H9 (cell line): Measurements from ENCODE around the gene SSBP2. TPM values are rescaled to one million over a fixed set of nuclear protein-coding genes. Genes with fewer than 3 reads are reported as not detected.

Source experiments
- DNase-seq: peaks from one replicate; pipeline ENCODE4 v3.0.0-alpha.2; 2017
- H2AFZ ChIP-seq: one replicate; pipeline ENCODE4 v1.6.1; 2013; ENCODE audit warnings: mild to moderate bottlenecking, low read length, control low read depth, moderate library complexity
- H2AK5ac ChIP-seq: 2 replicates; pipeline ENCODE4 v1.6.1; 2013; ENCODE audit warnings: low read length, control low read depth, mixed read lengths; ENCODE audit not compliant: insufficient read length
- H2BK120ac ChIP-seq: one replicate; pipeline ENCODE4 v1.6.1; 2013; ENCODE audit warnings: low read depth, mild to moderate bottlenecking, low read length, control low read depth, inconsistent platforms; ENCODE audit not compliant: poor library complexity, severe bottlenecking
- H2BK12ac ChIP-seq: 2 replicates; pipeline ENCODE4 v1.6.1; 2013; ENCODE audit warnings: low read length, control low read depth, mixed read lengths, low read depth; ENCODE audit not compliant: insufficient read length
- H2BK15ac ChIP-seq: 2 replicates; pipeline ENCODE4 v1.6.1; 2013; ENCODE audit warnings: low read depth, low read length, control low read depth
- H2BK20ac ChIP-seq: one replicate; pipeline ENCODE4 v1.6.1; 2013; ENCODE audit warnings: low read depth, mild to moderate bottlenecking, low read length, control low read depth, inconsistent platforms; ENCODE audit not compliant: poor library complexity, severe bottlenecking
- H2BK5ac ChIP-seq: 2 replicates; pipeline ENCODE4 v1.6.1; 2013; ENCODE audit warnings: low read length, control low read depth, mixed read lengths; ENCODE audit not compliant: insufficient read length
- H3K14ac ChIP-seq: 2 replicates; pipeline ENCODE4 v1.6.1; 2013; ENCODE audit warnings: low read length, control low read depth; ENCODE audit not compliant: insufficient read depth
- H3K18ac ChIP-seq: 2 replicates; pipeline ENCODE4 v1.6.1; 2013; ENCODE audit warnings: low read depth, mild to moderate bottlenecking, mixed read lengths, low read length, control low read depth; ENCODE audit not compliant: insufficient read length
- H3K23ac ChIP-seq: 2 replicates; pipeline ENCODE4 v1.6.1; 2013; ENCODE audit warnings: low read length, control low read depth, mixed read lengths, low read depth; ENCODE audit not compliant: insufficient read length
- H3K23me2 ChIP-seq: 2 replicates; pipeline ENCODE4 v1.6.1; 2013; ENCODE audit warnings: low read depth, mild to moderate bottlenecking, mixed read lengths, low read length, control low read depth; ENCODE audit not compliant: insufficient read length, poor library complexity, severe bottlenecking
- H3K27ac ChIP-seq: 2 replicates; pipeline ENCODE4 v1.5.1; 2013; ENCODE audit warnings: low read length, control low read depth, mixed read lengths, low read depth; ENCODE audit not compliant: insufficient read length
- H3K27me3 ChIP-seq: 2 replicates; pipeline ENCODE4 v1.6.1; 2013; ENCODE audit warnings: low read length, control low read depth, inconsistent platforms; ENCODE audit not compliant: insufficient read depth
- H3K4ac ChIP-seq: 2 replicates; pipeline ENCODE4 v1.6.1; 2013; ENCODE audit warnings: low read depth, mild to moderate bottlenecking, control low read depth, inconsistent platforms, low read length, moderate library complexity
- H3K4me1 ChIP-seq: 2 replicates; pipeline ENCODE4 v1.6.1; 2013; ENCODE audit warnings: low read length, control low read depth, inconsistent platforms; ENCODE audit not compliant: insufficient read depth
- H3K4me2 ChIP-seq: 2 replicates; pipeline ENCODE4 v1.6.1; 2013; ENCODE audit warnings: low read length, control low read depth, mixed read lengths; ENCODE audit not compliant: insufficient read length, insufficient read depth
- H3K56ac ChIP-seq: 2 replicates; pipeline ENCODE4 v1.6.1; 2013; ENCODE audit warnings: low read depth, mild to moderate bottlenecking, mixed read lengths, low read length, control low read depth; ENCODE audit not compliant: insufficient read length
- H3K79me1 ChIP-seq: 2 replicates; pipeline ENCODE4 v1.6.1; 2013; ENCODE audit warnings: low read depth, mild to moderate bottlenecking, moderate library complexity, low read length, control low read depth, inconsistent platforms; ENCODE audit not compliant: insufficient read depth, poor library complexity, severe bottlenecking
- H3K79me2 ChIP-seq: 2 replicates; pipeline ENCODE4 v1.6.1; 2013; ENCODE audit warnings: low read length, control low read depth, inconsistent platforms; ENCODE audit not compliant: insufficient read depth
- H3K9ac ChIP-seq: 2 replicates; pipeline ENCODE4 v1.6.1; 2013; ENCODE audit warnings: low read length, control low read depth, mixed read lengths; ENCODE audit not compliant: insufficient read length; ENCODE audit errors: extremely low read depth
- H3K9me3 ChIP-seq: one replicate; pipeline ENCODE4 v1.6.1; 2013; ENCODE audit warnings: low read depth, low read length, inconsistent platforms; ENCODE audit not compliant: control insufficient read depth
- H3T11ph ChIP-seq: one replicate; pipeline ENCODE4 v1.6.1; 2013; ENCODE audit warnings: mild to moderate bottlenecking, low read length, control low read depth, inconsistent platforms
- H4K20me1 ChIP-seq: one replicate; pipeline ENCODE4 v1.6.1; 2013; ENCODE audit not compliant: control insufficient read depth, insufficient read length, insufficient read depth
- H4K5ac ChIP-seq: 2 replicates; pipeline ENCODE4 v1.6.1; 2013; ENCODE audit warnings: low read depth, mild to moderate bottlenecking, mixed read lengths, low read length, control low read depth; ENCODE audit not compliant: insufficient read length
- H4K8ac ChIP-seq: replicated peaks from 2 replicates; pipeline ENCODE4 v1.6.1; 2013; ENCODE audit warnings: low read length, control low read depth, mixed read lengths, low read depth; ENCODE audit not compliant: insufficient read length
- H4K91ac ChIP-seq: 2 replicates; pipeline ENCODE4 v1.6.1; 2013; ENCODE audit warnings: low read depth, mild to moderate bottlenecking, moderate library complexity, mixed read lengths, low read length, control low read depth; ENCODE audit not compliant: insufficient read length
- H3K27ac Mint-ChIP-seq, 3 experiments: 2 replicates in 2 of 3; 3 replicates in 1 of 3; pipeline ENCODE4 v1.8.0; 2020 to 2021; ENCODE audit warnings: mixed read lengths in 3 of 3, mild to moderate bottlenecking in 1 of 3, moderate library complexity in 1 of 3
- H3K27me3 Mint-ChIP-seq: 2 replicates; pipeline ENCODE4 v1.8.0; 2021; ENCODE audit warnings: low read depth, mild to moderate bottlenecking, moderate library complexity, mixed read lengths
- H3K36me3 Mint-ChIP-seq, 3 experiments: 2 replicates in 2 of 3; 3 replicates in 1 of 3; pipeline ENCODE4 v1.8.0; 2020 to 2021; ENCODE audit warnings: low read depth in 3 of 3, mixed read lengths in 3 of 3; ENCODE audit not compliant: insufficient read depth in 1 of 3
- H3K4me1 Mint-ChIP-seq, 2 experiments: 2 replicates each; pipeline ENCODE4 v1.8.0; 2020; ENCODE audit warnings: mixed read lengths in 2 of 2
- H3K4me3 Mint-ChIP-seq, 2 experiments: 2 replicates in 1 of 2; 3 replicates in 1 of 2; pipeline ENCODE4 v1.8.0; 2020 to 2021; ENCODE audit warnings: mild to moderate bottlenecking in 2 of 2, mixed read lengths in 2 of 2, moderate library complexity in 1 of 2
- H3K9me3 Mint-ChIP-seq, 2 experiments: 2 replicates in 1 of 2; 3 replicates in 1 of 2; pipeline ENCODE4 v1.8.0; 2020; ENCODE audit warnings: mild to moderate bottlenecking in 2 of 2, mixed read lengths in 2 of 2, moderate library complexity in 1 of 2
- WGBS: extraction: QIAGEN DNeasy Blood & Tissue Kit; methylation state at CpG from one replicate; pipeline ENCODE4 v1.1.7; 2013; ENCODE audit warnings: missing lambda C conversion rate, low lambda C conversion rate, mixed read lengths; ENCODE audit not compliant: insufficient read length; ENCODE audit errors: extremely low coverage; 5-methylcytosine and 5-hydroxymethylcytosine counted together
- total RNA-seq: library from RNA; stranded (reverse); gene quantifications from 2 replicates; pipeline ENCODE4 v1.2.1, GENCODE V29; 2021
- TF ChIP-seq, protein P1 (sequence below): fragments of 200-600 bp; sonication (generic); conservative IDR thresholded peaks from 3 replicates; pipeline ENCODE4 v1.8.0; 2021; ENCODE audit warnings: antibody characterized with exemption, mild to moderate bottlenecking

SSBP2 gene
- total RNA-seq, 1 experiment from 2014 or later: 35.6 TPM

- no peaks in the 10 kb centered on the region for H3K79me1 ChIP-seq
- no peak for DNase-seq
- no peaks in the 10 kb centered on the region for H3K9me3 ChIP-seq
- no peak overlapping the region; the same call in 1 of the 2 replicates for H2BK15ac ChIP-seq
- H2AK5ac ChIP-seq: no peak overlapping the region
- H3T11ph ChIP-seq: no peak overlapping the region
- no peaks in the 10 kb centered on the region for H4K20me1 ChIP-seq
- H3K27me3 Mint-ChIP-seq: no peaks in the 10 kb centered on the region
- no CpG with 5 or more reads among the region's 1 CpG for WGBS
- H3K4me1 ChIP-seq: peaks cover 4% of the 10 kb centered on the region; the same call in 1 of the 2 replicates
- H3K36me3 Mint-ChIP-seq: peaks cover 2 to 5% (median 4%) of the 10 kb centered on the region in 3 experiments; a peak in 5 of 7 replicates
- no peaks in the 10 kb centered on the region for H3K79me2 ChIP-seq
- H3K23me2 ChIP-seq: no peaks in the 10 kb centered on the region
- H3K27ac Mint-ChIP-seq: no peak overlapping the region
- no peaks in the 10 kb centered on the region for H3K27me3 ChIP-seq
- H3K23ac ChIP-seq: no peak overlapping the region
- H3K9ac ChIP-seq: no peak overlapping the region
- TF ChIP-seq, protein P1, sequence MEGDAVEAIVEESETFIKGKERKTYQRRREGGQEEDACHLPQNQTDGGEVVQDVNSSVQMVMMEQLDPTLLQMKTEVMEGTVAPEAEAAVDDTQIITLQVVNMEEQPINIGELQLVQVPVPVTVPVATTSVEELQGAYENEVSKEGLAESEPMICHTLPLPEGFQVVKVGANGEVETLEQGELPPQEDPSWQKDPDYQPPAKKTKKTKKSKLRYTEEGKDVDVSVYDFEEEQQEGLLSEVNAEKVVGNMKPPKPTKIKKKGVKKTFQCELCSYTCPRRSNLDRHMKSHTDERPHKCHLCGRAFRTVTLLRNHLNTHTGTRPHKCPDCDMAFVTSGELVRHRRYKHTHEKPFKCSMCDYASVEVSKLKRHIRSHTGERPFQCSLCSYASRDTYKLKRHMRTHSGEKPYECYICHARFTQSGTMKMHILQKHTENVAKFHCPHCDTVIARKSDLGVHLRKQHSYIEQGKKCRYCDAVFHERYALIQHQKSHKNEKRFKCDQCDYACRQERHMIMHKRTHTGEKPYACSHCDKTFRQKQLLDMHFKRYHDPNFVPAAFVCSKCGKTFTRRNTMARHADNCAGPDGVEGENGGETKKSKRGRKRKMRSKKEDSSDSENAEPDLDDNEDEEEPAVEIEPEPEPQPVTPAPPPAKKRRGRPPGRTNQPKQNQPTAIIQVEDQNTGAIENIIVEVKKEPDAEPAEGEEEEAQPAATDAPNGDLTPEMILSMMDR: no peak
- no peak overlapping the region for H2AFZ ChIP-seq
- H2BK120ac ChIP-seq: no peak overlapping the region
- H3K9me3 Mint-ChIP-seq: no peaks in the 10 kb centered on the region
- H3K4me3 Mint-ChIP-seq: no peak overlapping the region
- peaks cover 7 to 9% of the 10 kb centered on the region in 2 experiments for H3K4me1 Mint-ChIP-seq
- no peak overlapping the region for H2BK5ac ChIP-seq
- no peak overlapping the region for H4K8ac ChIP-seq
- no peak overlapping the region for H3K18ac ChIP-seq
- H3K27ac ChIP-seq: no peak overlapping the region
- no peak overlapping the region for H2BK12ac ChIP-seq
- H3K4ac ChIP-seq: no peak overlapping the region
- no peak overlapping the region for H3K14ac ChIP-seq
- H4K5ac ChIP-seq: no peak overlapping the region
- no peak overlapping the region for H3K56ac ChIP-seq
- no peak overlapping the region for H2BK20ac ChIP-seq
- no peak overlapping the region for H4K91ac ChIP-seq
- H3K4me2 ChIP-seq: no peak overlapping the region
These were observed 323.3 kb downstream of the SSBP2 start for GRCh38 chr5:81427566-81427965.
